H9 (cell line): ENCODE measurements around the gene LARP4B. TPM values are rescaled to one million over a fixed set of nuclear protein-coding genes. Genes with fewer than 3 reads are reported as not detected.

Experiments
- DNase-seq: peaks from one replicate; pipeline ENCODE4 v3.0.0-alpha.2; 2017
- H2AFZ ChIP-seq: one replicate; pipeline ENCODE4 v1.6.1; 2013; ENCODE audit warnings: mild to moderate bottlenecking, low read length, control low read depth, moderate library complexity
- H2AK5ac ChIP-seq: 2 replicates; pipeline ENCODE4 v1.6.1; 2013; ENCODE audit warnings: low read length, control low read depth, mixed read lengths; ENCODE audit not compliant: insufficient read length
- H2BK120ac ChIP-seq: one replicate; pipeline ENCODE4 v1.6.1; 2013; ENCODE audit warnings: low read depth, mild to moderate bottlenecking, low read length, control low read depth, inconsistent platforms; ENCODE audit not compliant: poor library complexity, severe bottlenecking
- H2BK12ac ChIP-seq: 2 replicates; pipeline ENCODE4 v1.6.1; 2013; ENCODE audit warnings: low read length, control low read depth, mixed read lengths, low read depth; ENCODE audit not compliant: insufficient read length
- H2BK15ac ChIP-seq: 2 replicates; pipeline ENCODE4 v1.6.1; 2013; ENCODE audit warnings: low read depth, low read length, control low read depth
- H2BK20ac ChIP-seq: one replicate; pipeline ENCODE4 v1.6.1; 2013; ENCODE audit warnings: low read depth, mild to moderate bottlenecking, low read length, control low read depth, inconsistent platforms; ENCODE audit not compliant: poor library complexity, severe bottlenecking
- H2BK5ac ChIP-seq: 2 replicates; pipeline ENCODE4 v1.6.1; 2013; ENCODE audit warnings: low read length, control low read depth, mixed read lengths; ENCODE audit not compliant: insufficient read length
- H3K14ac ChIP-seq: 2 replicates; pipeline ENCODE4 v1.6.1; 2013; ENCODE audit warnings: low read length, control low read depth; ENCODE audit not compliant: insufficient read depth
- H3K18ac ChIP-seq: 2 replicates; pipeline ENCODE4 v1.6.1; 2013; ENCODE audit warnings: low read depth, mild to moderate bottlenecking, mixed read lengths, low read length, control low read depth; ENCODE audit not compliant: insufficient read length
- H3K23ac ChIP-seq: 2 replicates; pipeline ENCODE4 v1.6.1; 2013; ENCODE audit warnings: low read length, control low read depth, mixed read lengths, low read depth; ENCODE audit not compliant: insufficient read length
- H3K23me2 ChIP-seq: 2 replicates; pipeline ENCODE4 v1.6.1; 2013; ENCODE audit warnings: low read depth, mild to moderate bottlenecking, mixed read lengths, low read length, control low read depth; ENCODE audit not compliant: insufficient read length, poor library complexity, severe bottlenecking
- H3K27ac ChIP-seq: 2 replicates; pipeline ENCODE4 v1.5.1; 2013; ENCODE audit warnings: low read length, control low read depth, mixed read lengths, low read depth; ENCODE audit not compliant: insufficient read length
- H3K27me3 ChIP-seq: 2 replicates; pipeline ENCODE4 v1.6.1; 2013; ENCODE audit warnings: low read length, control low read depth, inconsistent platforms; ENCODE audit not compliant: insufficient read depth
- H3K4ac ChIP-seq: 2 replicates; pipeline ENCODE4 v1.6.1; 2013; ENCODE audit warnings: low read depth, mild to moderate bottlenecking, control low read depth, inconsistent platforms, low read length, moderate library complexity
- H3K4me1 ChIP-seq: 2 replicates; pipeline ENCODE4 v1.6.1; 2013; ENCODE audit warnings: low read length, control low read depth, inconsistent platforms; ENCODE audit not compliant: insufficient read depth
- H3K4me2 ChIP-seq: 2 replicates; pipeline ENCODE4 v1.6.1; 2013; ENCODE audit warnings: low read length, control low read depth, mixed read lengths; ENCODE audit not compliant: insufficient read length, insufficient read depth
- H3K56ac ChIP-seq: 2 replicates; pipeline ENCODE4 v1.6.1; 2013; ENCODE audit warnings: low read depth, mild to moderate bottlenecking, mixed read lengths, low read length, control low read depth; ENCODE audit not compliant: insufficient read length
- H3K79me1 ChIP-seq: 2 replicates; pipeline ENCODE4 v1.6.1; 2013; ENCODE audit warnings: low read depth, mild to moderate bottlenecking, moderate library complexity, low read length, control low read depth, inconsistent platforms; ENCODE audit not compliant: insufficient read depth, poor library complexity, severe bottlenecking
- H3K79me2 ChIP-seq: 2 replicates; pipeline ENCODE4 v1.6.1; 2013; ENCODE audit warnings: low read length, control low read depth, inconsistent platforms; ENCODE audit not compliant: insufficient read depth
- H3K9ac ChIP-seq: 2 replicates; pipeline ENCODE4 v1.6.1; 2013; ENCODE audit warnings: low read length, control low read depth, mixed read lengths; ENCODE audit not compliant: insufficient read length; ENCODE audit errors: extremely low read depth
- H3K9me3 ChIP-seq: one replicate; pipeline ENCODE4 v1.6.1; 2013; ENCODE audit warnings: low read depth, low read length, inconsistent platforms; ENCODE audit not compliant: control insufficient read depth
- H3T11ph ChIP-seq: one replicate; pipeline ENCODE4 v1.6.1; 2013; ENCODE audit warnings: mild to moderate bottlenecking, low read length, control low read depth, inconsistent platforms
- H4K20me1 ChIP-seq: one replicate; pipeline ENCODE4 v1.6.1; 2013; ENCODE audit not compliant: control insufficient read depth, insufficient read length, insufficient read depth
- H4K5ac ChIP-seq: 2 replicates; pipeline ENCODE4 v1.6.1; 2013; ENCODE audit warnings: low read depth, mild to moderate bottlenecking, mixed read lengths, low read length, control low read depth; ENCODE audit not compliant: insufficient read length
- H4K8ac ChIP-seq: replicated peaks from 2 replicates; pipeline ENCODE4 v1.6.1; 2013; ENCODE audit warnings: low read length, control low read depth, mixed read lengths, low read depth; ENCODE audit not compliant: insufficient read length
- H4K91ac ChIP-seq: 2 replicates; pipeline ENCODE4 v1.6.1; 2013; ENCODE audit warnings: low read depth, mild to moderate bottlenecking, moderate library complexity, mixed read lengths, low read length, control low read depth; ENCODE audit not compliant: insufficient read length
- H3K27ac Mint-ChIP-seq, 3 experiments: 2 replicates in 2 of 3; 3 replicates in 1 of 3; pipeline ENCODE4 v1.8.0; 2020 to 2021; ENCODE audit warnings: mixed read lengths in 3 of 3, mild to moderate bottlenecking in 1 of 3, moderate library complexity in 1 of 3
- H3K27me3 Mint-ChIP-seq: 2 replicates; pipeline ENCODE4 v1.8.0; 2021; ENCODE audit warnings: low read depth, mild to moderate bottlenecking, moderate library complexity, mixed read lengths
- H3K36me3 Mint-ChIP-seq, 3 experiments: 2 replicates in 2 of 3; 3 replicates in 1 of 3; pipeline ENCODE4 v1.8.0; 2020 to 2021; ENCODE audit warnings: low read depth in 3 of 3, mixed read lengths in 3 of 3; ENCODE audit not compliant: insufficient read depth in 1 of 3
- H3K4me1 Mint-ChIP-seq, 2 experiments: 2 replicates each; pipeline ENCODE4 v1.8.0; 2020; ENCODE audit warnings: mixed read lengths in 2 of 2
- H3K4me3 Mint-ChIP-seq, 2 experiments: 2 replicates in 1 of 2; 3 replicates in 1 of 2; pipeline ENCODE4 v1.8.0; 2020 to 2021; ENCODE audit warnings: mild to moderate bottlenecking in 2 of 2, mixed read lengths in 2 of 2, moderate library complexity in 1 of 2
- H3K9me3 Mint-ChIP-seq, 2 experiments: 2 replicates in 1 of 2; 3 replicates in 1 of 2; pipeline ENCODE4 v1.8.0; 2020; ENCODE audit warnings: mild to moderate bottlenecking in 2 of 2, mixed read lengths in 2 of 2, moderate library complexity in 1 of 2
- CTCF ChIP-seq: fragments of 200-600 bp; sonication (generic); conservative IDR thresholded peaks from 3 replicates; pipeline ENCODE4 v1.8.0; 2021; ENCODE audit warnings: antibody characterized with exemption, mild to moderate bottlenecking
- WGBS: extraction: QIAGEN DNeasy Blood & Tissue Kit; methylation state at CpG from one replicate; pipeline ENCODE4 v1.1.7; 2013; ENCODE audit warnings: missing lambda C conversion rate, low lambda C conversion rate, mixed read lengths; ENCODE audit not compliant: insufficient read length; ENCODE audit errors: extremely low coverage; 5-methylcytosine and 5-hydroxymethylcytosine counted together
- total RNA-seq: library from RNA; stranded (reverse); gene quantifications from 2 replicates; pipeline ENCODE4 v1.2.1, GENCODE V29; 2021

Gene LARP4B
- total RNA-seq, 1 experiment from 2014 or later: 88.9 TPM

- H3K4me1 ChIP-seq: no peaks in the 10 kb centered on the region
- no peaks in the 10 kb centered on the region for H3K23me2 ChIP-seq
- H4K8ac ChIP-seq: no peak overlapping the region
- no peak overlapping the region for H2BK20ac ChIP-seq
- peaks cover 3% of the 10 kb centered on the region; the same call in 1 of the 2 replicates for H3K27me3 ChIP-seq
- no peaks in the 10 kb centered on the region for H3K79me2 ChIP-seq
- no peak overlapping the region for H3K23ac ChIP-seq
- no peak overlapping the region for H2AFZ ChIP-seq
- no peaks in the 10 kb centered on the region for H3K9me3 ChIP-seq
- Mint-ChIP-seq H3K36me3 (no peaks in the 10 kb centered on the region), H3K9me3 (no peaks in the 10 kb centered on the region), H3K27ac (peak overlapping the region in 1 of 3 experiments; percentile 40; a peak in 1 of 7 replicates), H3K4me3 (no peak overlapping the region; a peak in 1 of 5 replicates), H3K27me3 (peaks cover 51% of the 10 kb centered on the region), H3K4me1 (peaks cover 3 to 6% of the 10 kb centered on the region in 2 experiments; a peak in 2 of 4 replicates)
- H3K18ac ChIP-seq: no peak overlapping the region
- H3K79me1 ChIP-seq: no peaks in the 10 kb centered on the region
- H3K4ac ChIP-seq: no peak overlapping the region
- no peak overlapping the region for H2BK5ac ChIP-seq
- no peak overlapping the region for H3K4me2 ChIP-seq
- H3K9ac ChIP-seq: no peak overlapping the region
- H4K20me1 ChIP-seq: no peaks in the 10 kb centered on the region
- H3T11ph ChIP-seq: no peak overlapping the region
- H2AK5ac ChIP-seq: no peak overlapping the region
- no peak overlapping the region for H2BK15ac ChIP-seq
- no peak overlapping the region for H2BK12ac ChIP-seq
- no peak overlapping the region for H4K5ac ChIP-seq
- no peak overlapping the region for H3K56ac ChIP-seq
- no peak overlapping the region for H3K27ac ChIP-seq
- no peak overlapping the region for H2BK120ac ChIP-seq
- peak; percentile 25 for DNase-seq
- no peak overlapping the region for H4K91ac ChIP-seq
- no peak for TF ChIP-seq CTCF
- no peak overlapping the region for H3K14ac ChIP-seq
- WGBS: no CpG with 5 or more reads among the region's 32 CpGs
Observed at GRCh38 chr10:782751-783648, 148.5 kb downstream of the LARP4B start.
